Aorta (tissue), 5 donors: Measurements from ENCODE around the gene SLC16A5. TPM values are rescaled to one million over a fixed set of nuclear protein-coding genes. Genes with fewer than 3 reads are reported as not detected.

Experiments
- ATAC-seq: fragments of 200-7000 bp; cut with Tn5 transposase; one replicate; pipeline ENCODE4 v1.9.1; 2022; ENCODE audit warnings: moderate library complexity; ENCODE audit not compliant: low FRiP score
- DNase-seq, 2 donors: peaks; one replicate each; pipeline ENCODE4 v3.0.0-alpha.2; 2020
- H3K27ac ChIP-seq, 2 donors: one replicate each; pipeline ENCODE4 v1.5.1; 2013; ENCODE audit warnings: low read length in 2 of 2, mild to moderate bottlenecking in 2 of 2, moderate library complexity in 2 of 2, control low read depth in 1 of 2, inconsistent platforms in 1 of 2, low read depth in 1 of 2
- H3K27me3 ChIP-seq, 2 donors: one replicate each; pipeline ENCODE4 v1.6.1; 2013; ENCODE audit warnings: control low read depth in 1 of 2, low read length in 1 of 2, mild to moderate bottlenecking in 1 of 2, moderate library complexity in 1 of 2; ENCODE audit not compliant: insufficient read depth in 2 of 2, control insufficient read depth in 1 of 2
- H3K36me3 ChIP-seq, 2 donors: one replicate each; pipeline ENCODE4 v1.6.1; 2013; ENCODE audit warnings: control low read depth in 1 of 2, low read length in 1 of 2, mild to moderate bottlenecking in 1 of 2; ENCODE audit not compliant: insufficient read depth in 2 of 2, control insufficient read depth in 1 of 2
- H3K4me1 ChIP-seq, 2 donors: one replicate each; pipeline ENCODE4 v1.6.1; 2013; ENCODE audit warnings: low read length in 2 of 2, control low read depth in 1 of 2, mild to moderate bottlenecking in 1 of 2, moderate library complexity in 1 of 2; ENCODE audit not compliant: insufficient read depth in 2 of 2, control insufficient read depth in 1 of 2
- H3K4me3 ChIP-seq, 2 donors: one replicate each; pipeline ENCODE4 v1.5.1; 2013; ENCODE audit warnings: low read length in 2 of 2, control low read depth in 1 of 2, mild to moderate bottlenecking in 1 of 2
- H3K9me3 ChIP-seq: one replicate; pipeline ENCODE4 v1.6.1; 2013; ENCODE audit warnings: mild to moderate bottlenecking, low read length; ENCODE audit not compliant: control insufficient read depth
- WGBS, 2 donors: extraction: QIAGEN DNeasy Blood & Tissue Kit; methylation state at CpG; one replicate each; pipeline ENCODE4 v1.1.7; 2013; 5-methylcytosine and 5-hydroxymethylcytosine counted together
- intact Hi-C, 2 donors: fragments of 100-400 bp; cut with DNase I; formaldehyde crosslinking; loops; one replicate each; pipeline versions ENCODE4 v1.14.2 to v1.15.0; 2022
- polyA plus RNA-seq, 2 donors: library from polyadenylated mRNA; stranded (reverse); fragments of 200-250 nt; gene quantifications; one replicate each; pipeline ENCODE4 v1.2.3, GENCODE V29; 2013
- total RNA-seq, 2 donors: library from RNA; stranded (reverse); fragmentation: NEBNext Ultra II Directional; extraction: Animal tissue kit (Norgen Biotek cat#: 25700); gene quantifications; one replicate each; pipeline ENCODE4 v1.2.1, GENCODE V29; 2021
- donor health status: healthy with polysubstance abuse.
- donor health status: Bipolar disorder and iron deficiency.
- donor health status: DM: no; HTN: no; CAD: no.
- donor health status: DM: no; HTN: no; CAD: no.
- donor health status: DM: yes; HTN: yes; CAD: no.

Gene SLC16A5
- total and polyA plus RNA-seq, 4 donors = 5.6 to 11.4 (median 7.9) TPM

DNA sequence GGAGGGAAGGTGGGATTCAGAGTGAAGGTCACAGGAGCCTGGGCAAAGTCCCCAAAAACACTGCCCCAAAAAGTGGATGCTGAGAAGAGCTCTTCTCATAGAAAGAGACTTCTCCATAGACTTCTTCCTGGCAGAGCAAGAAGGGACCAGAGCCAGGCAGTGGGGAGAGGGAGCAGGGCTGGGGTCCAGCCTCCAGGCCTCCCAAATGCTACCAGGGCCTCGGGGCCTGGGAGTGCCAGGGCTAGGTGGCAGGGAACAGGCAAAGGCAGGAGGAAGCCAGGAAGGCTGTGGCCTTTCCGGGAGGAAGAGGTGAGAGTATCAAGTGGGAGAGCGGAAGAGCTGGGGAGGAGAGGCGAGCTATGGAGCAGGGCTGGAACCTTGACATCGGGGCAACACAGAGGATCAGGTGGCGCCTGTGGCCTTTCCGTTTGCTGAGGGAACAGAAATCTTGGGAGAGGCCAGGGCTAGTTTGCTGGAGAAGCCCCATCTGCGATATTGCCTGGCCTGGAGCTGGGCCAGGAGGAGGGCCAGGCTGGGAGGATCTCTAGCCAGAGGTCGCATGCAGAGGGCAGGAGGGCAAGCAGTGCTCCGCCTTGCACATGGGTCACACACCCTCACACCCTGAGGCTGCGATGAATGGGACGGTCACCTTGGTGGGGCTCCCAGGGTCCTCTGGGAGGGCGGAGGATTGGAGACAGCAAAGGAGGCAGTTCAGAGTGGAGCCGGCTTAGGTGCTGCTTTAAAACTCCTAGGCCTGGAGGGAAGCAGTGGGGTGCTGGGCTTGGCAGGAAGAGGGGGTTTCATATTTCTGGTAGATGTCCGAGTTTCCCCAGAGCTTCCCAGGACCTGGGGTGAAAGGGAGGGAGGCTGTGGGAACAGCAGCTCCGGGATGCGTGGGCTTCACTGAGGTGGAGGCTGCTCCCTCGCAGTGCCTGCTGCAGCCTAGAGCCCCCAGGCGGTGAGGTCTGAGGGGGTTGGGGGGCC lies 3.4 kb downstream of the SLC16A5 start:
- Histone ChIP-seq H3K27me3 (no peaks in the 10 kb centered on the region), H3K4me1 (no peaks in the 10 kb centered on the region), H3K27ac (no peak overlapping the region), H3K4me3 (no peak overlapping the region), H3K9me3 (no peaks in the 10 kb centered on the region), H3K36me3 (no peaks in the 10 kb centered on the region)
- DNase-seq (no peak), ATAC-seq (no peak)
- WGBS, 2 donors = 74 to 79% methylated on average over 19 of the region's 19 CpGs
- intact Hi-C loops = no loop called here

DNA sequence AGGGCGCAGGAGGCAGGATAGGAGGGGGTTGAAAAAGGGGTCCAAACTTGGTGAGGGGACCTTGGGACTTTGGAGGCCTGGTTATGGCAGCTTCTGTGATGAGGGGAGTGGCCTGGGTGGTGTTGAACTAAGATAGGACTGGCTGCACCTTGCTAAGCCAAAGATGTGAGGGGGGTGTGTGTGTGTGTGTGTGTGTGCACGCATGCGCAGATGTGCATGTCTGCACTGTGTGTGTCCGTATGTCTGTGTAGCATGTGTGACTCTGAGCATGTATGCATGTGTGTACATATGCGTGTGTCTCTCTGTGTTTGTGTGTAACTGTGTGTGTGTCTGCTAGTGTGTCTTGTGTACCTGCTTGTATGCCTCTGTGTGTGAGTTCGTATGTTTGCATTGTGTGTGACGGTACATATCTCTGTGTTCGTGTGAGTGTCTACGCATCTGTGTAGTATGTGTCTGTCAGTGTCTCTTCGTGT lies 4.1 kb downstream of the SLC16A5 start:
- Histone ChIP-seq H3K27me3 (no peaks in the 10 kb centered on the region), H3K9me3 (no peaks in the 10 kb centered on the region), H3K4me1 (no peaks in the 10 kb centered on the region), H3K36me3 (no peaks in the 10 kb centered on the region), H3K27ac (no peak overlapping the region), H3K4me3 (no peak overlapping the region)
- DNase-seq = no peak
- no peak for ATAC-seq
- intact Hi-C loops = no loop called here
- 82 to 85% methylated on average over 10 of the region's 10 CpGs for WGBS, 2 donors

- WGBS, 2 donors = 91 to 93% methylated on average over 18 of the region's 18 CpGs
- intact Hi-C loops = no loop called here
- DNase-seq (no peak), ATAC-seq (no peak)
- Histone ChIP-seq H3K36me3 (no peaks in the 10 kb centered on the region), H3K4me3 (no peak overlapping the region), H3K27me3 (no peaks in the 10 kb centered on the region), H3K4me1 (no peaks in the 10 kb centered on the region), H3K9me3 (no peaks in the 10 kb centered on the region), H3K27ac (no peak overlapping the region)
These were observed 5.9 kb downstream of the SLC16A5 start for GRCh38 chr17:75093548-75094158.

GRCh38 chr17:75094871-75095399 lies 7.2 kb downstream of the SLC16A5 start:
- Histone ChIP-seq H3K27me3 (no peaks in the 10 kb centered on the region), H3K4me3 (no peak overlapping the region), H3K4me1 (no peaks in the 10 kb centered on the region), H3K9me3 (no peaks in the 10 kb centered on the region), H3K36me3 (no peaks in the 10 kb centered on the region), H3K27ac (no peak overlapping the region)
- no peak for ATAC-seq
- 80 to 81% methylated on average over 15 to 16 of the region's 16 CpGs for WGBS, 2 donors
- intact Hi-C loops = no loop called here
- DNase-seq = no peak

DNA sequence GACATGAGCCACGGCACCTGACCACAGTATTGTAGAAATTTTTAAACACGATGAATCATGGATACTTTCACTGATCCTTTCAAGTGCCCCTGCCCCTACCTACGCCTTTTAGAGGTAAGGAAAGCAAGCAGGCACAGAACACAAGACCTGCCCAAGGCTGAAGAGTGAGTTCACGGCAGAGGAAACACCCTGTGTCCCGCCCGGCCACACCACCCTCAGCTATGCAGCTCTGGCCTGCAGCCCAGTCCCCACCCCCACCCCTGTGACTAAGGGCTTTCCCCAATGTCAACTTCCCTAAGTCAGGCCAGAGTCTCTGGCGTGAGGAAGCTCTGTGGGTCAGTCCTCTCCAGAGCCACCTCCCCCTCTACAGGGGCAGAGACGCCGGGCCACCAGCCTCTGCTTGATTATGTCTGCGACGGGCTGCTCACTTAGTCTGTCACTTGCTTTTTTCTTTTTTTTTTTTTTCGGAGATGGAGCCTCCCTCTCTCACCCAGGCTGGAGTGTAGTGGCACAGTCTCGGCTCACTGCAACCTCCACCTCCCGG lies 8.4 kb downstream of the SLC16A5 start:
- WGBS, 2 donors = 57 to 58% methylated on average over 12 to 14 of the region's 14 CpGs
- no peaks in the 10 kb centered on the region for H3K27me3 ChIP-seq
- no peaks in the 10 kb centered on the region for H3K9me3 ChIP-seq
- H3K4me1 ChIP-seq = no peaks in the 10 kb centered on the region
- peak; percentile 37 for ATAC-seq
- intact Hi-C loops = no loop called here
- peak; percentile 80 to 82 for DNase-seq
- H3K27ac ChIP-seq = no peak overlapping the region
- H3K4me3 ChIP-seq = no peak overlapping the region
- H3K36me3 ChIP-seq = no peaks in the 10 kb centered on the region

GRCh38 chr17:75097865-75098264 lies 10.1 kb downstream of the SLC16A5 start:
- Histone ChIP-seq H3K4me1 (no peaks in the 10 kb centered on the region), H3K36me3 (no peaks in the 10 kb centered on the region), H3K27ac (no peak overlapping the region), H3K27me3 (no peaks in the 10 kb centered on the region), H3K4me3 (no peak overlapping the region), H3K9me3 (no peaks in the 10 kb centered on the region)
- 95 to 96% methylated on average over 7 of the region's 7 CpGs for WGBS, 2 donors
- no peak for DNase-seq
- intact Hi-C loops = no loop called here
- ATAC-seq = no peak

DNA sequence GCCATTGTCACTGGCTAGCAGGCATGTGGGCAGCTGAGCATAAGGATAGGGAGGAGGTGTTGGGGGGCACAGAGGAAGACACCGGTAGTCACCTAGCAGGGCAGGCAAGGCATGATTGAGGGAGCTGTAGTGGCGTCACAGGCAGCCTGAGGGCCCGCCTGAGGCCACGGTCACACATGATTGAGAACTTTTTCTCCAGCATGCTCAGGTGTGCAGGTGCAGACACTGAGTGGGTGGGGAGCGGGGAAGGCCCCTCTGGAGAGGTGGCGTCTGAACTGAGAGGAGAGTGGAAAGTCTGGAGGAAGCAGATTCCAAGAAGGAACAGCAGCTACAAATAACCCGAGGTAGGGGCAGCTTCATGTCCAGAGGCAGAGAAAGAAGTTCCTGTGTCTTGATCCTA lies 11.1 kb downstream of the SLC16A5 start:
- Histone ChIP-seq H3K36me3 (no peaks in the 10 kb centered on the region), H3K27me3 (no peaks in the 10 kb centered on the region), H3K27ac (no peak overlapping the region), H3K4me3 (no peak overlapping the region), H3K9me3 (no peaks in the 10 kb centered on the region), H3K4me1 (no peaks in the 10 kb centered on the region)
- no peak for DNase-seq
- intact Hi-C loops = no loop called here
- no peak for ATAC-seq
- 95 to 98% methylated on average over 7 of the region's 7 CpGs for WGBS, 2 donors

GRCh38 chr17:75099881-75100595 lies 12.3 kb downstream of the SLC16A5 start:
- Histone ChIP-seq H3K27ac (no peak overlapping the region), H3K36me3 (no peaks in the 10 kb centered on the region), H3K27me3 (no peaks in the 10 kb centered on the region), H3K4me1 (no peaks in the 10 kb centered on the region), H3K4me3 (no peak overlapping the region), H3K9me3 (no peaks in the 10 kb centered on the region)
- 97% methylated on average over 31 of the region's 31 CpGs for WGBS, 2 donors
- intact Hi-C loops = no loop called here
- ATAC-seq = no peak
- no peak for DNase-seq
